Pancreas (tissue), 10 donors: ENCODE results near the gene LRRC49. TPM values are rescaled to one million over a fixed set of nuclear protein-coding genes. Genes with fewer than 3 reads are reported as not detected.
"Not testable (repeated sequence)": the region's sequence is repeated elsewhere in the genome, so short reads cannot be mapped to it uniquely, and the experiment has no call there.

Experiments
- ATAC-seq, 4 donors: fragments of 200-7000 bp; cut with Tn5 transposase; one replicate each; pipeline versions ENCODE4 v1.8.0 to v1.9.1; 2020; ENCODE audit warnings: mild to moderate bottlenecking in 4 of 4, moderate library complexity in 4 of 4
- DNase-seq, 6 donors: peaks; one replicate each; pipeline ENCODE4 v3.0.0-alpha.2; 2020
- FAIRE-seq: peaks from 2 replicates; lab custom pipeline; 2012; peaks lifted over from hg19 to GRCh38; lab: Jason Lieb, UNC
- H3K27ac ChIP-seq, 4 donors: fragments of 200-600 bp; sonication (generic); 1 replicate in 3 of 4; 2 replicates in 1 of 4; pipeline versions ENCODE4 v1.5.0 to v1.8.0; 2020
- H3K27me3 ChIP-seq, 4 donors: fragments of 200-600 bp; one replicate each; pipeline ENCODE4 v1.8.0; 2021
- H3K36me3 ChIP-seq, 3 donors: fragments of 200-600 bp; sonication (generic) in 1 of 3; one replicate each; pipeline versions ENCODE4 v1.5.0 to v1.8.0; 2020 to 2021
- H3K4me1 ChIP-seq, 3 donors: fragments of 200-600 bp; one replicate each; pipeline ENCODE4 v1.8.0; 2021
- H3K4me3 ChIP-seq, 4 donors: fragments of 200-600 bp; sonication (generic) in 2 of 4; one replicate each; pipeline versions ENCODE4 v1.5.0 to v1.8.0; 2020 to 2021
- H3K9me3 ChIP-seq, 4 donors: fragments of 200-600 bp; one replicate each; pipeline ENCODE4 v1.8.0; 2021
- CTCF ChIP-seq, 4 donors: fragments of 200-600 bp; sonication (generic) in 3 of 4; IDR thresholded peaks; one replicate each; pipeline versions ENCODE4 v1.5.0 to v1.8.0; 2021; ENCODE audit warnings: antibody characterized with exemption in 4 of 4
- WGBS, 2 donors: extraction: QIAGEN DNeasy Blood & Tissue Kit; methylation state at CpG; one replicate each; pipeline ENCODE4 v1.1.7; 2013; 5-methylcytosine and 5-hydroxymethylcytosine counted together
- intact Hi-C, 3 donors: fragments of 100-400 bp; cut with DNase I; formaldehyde crosslinking; loops; one replicate each; pipeline versions ENCODE4 v1.11.1 to v1.14.2; 2022
- polyA plus RNA-seq, 2 donors: library from polyadenylated mRNA; stranded (reverse); fragments of 200-250 nt; gene quantifications; one replicate each; pipeline ENCODE4 v1.2.3, GENCODE V29; 2013
- total RNA-seq, 6 donors: library from RNA; stranded (reverse); fragmentation: NEBNext Ultra II Directional in 4 of 6; extraction: Animal tissue kit (Norgen Biotek cat#: 25700) in 4 of 6; gene quantifications; one replicate each; pipeline versions ENCODE4 v1.2.1 to v1.2.4, GENCODE V29; 2021 to 2023
- donor health status: healthy with polysubstance abuse.
- donor health status: DM: no; HTN: no; CAD: no; lungs with moderate emphysema.
- donor health status: DM: no; HTN: no; CAD: no.
- donor health status: control.
- donor health status: control.
- donor health status: Bipolar disorder and iron deficiency.
- donor health status: DM: yes; HTN: yes; CAD: no.
- donor health status: DM: no; HTN: no; CAD: no.
- donor health status: DM: no; HTN: no; CAD: no.
- donor health status: DM: yes; HTN: yes; CAD: no.

Gene LRRC49
- total and polyA plus RNA-seq, 8 donors: 1.7 to 6.4 (median 4.0) TPM

GRCh38 chr15:70923311-70924080 lies 30.9 kb downstream of the LRRC49 start:
- intact Hi-C loops: no loop called here
- H3K36me3 ChIP-seq: no peaks in the 10 kb centered on the region
- ATAC-seq: no peak
- FAIRE-seq: peak; percentile 26
- no peaks in the 10 kb centered on the region for H3K27me3 ChIP-seq
- DNase-seq: no peak
- H3K4me1 ChIP-seq: no peaks in the 10 kb centered on the region
- H3K4me3 ChIP-seq: no peak overlapping the region
- no peak overlapping the region for H3K27ac ChIP-seq
- 65 to 88% methylated on average over 2 of the region's 2 CpGs for WGBS, 2 donors
- TF ChIP-seq CTCF (IDR thresholded peaks at IDR 0.05): no peak
- no peaks in the 10 kb centered on the region for H3K9me3 ChIP-seq

- DNase-seq, H3K27me3 ChIP-seq, intact Hi-C loops, H3K4me1 ChIP-seq, H3K36me3 ChIP-seq, H3K4me3 ChIP-seq, H3K27ac ChIP-seq, H3K9me3 ChIP-seq, ATAC-seq, FAIRE-seq: not testable (repeated sequence)
- WGBS, 2 donors: 74 to 78% methylated on average over 1 of the region's 1 CpG
These were observed 34.3 kb downstream of the LRRC49 start for GRCh38 chr15:70926914-70927313.

DNA sequence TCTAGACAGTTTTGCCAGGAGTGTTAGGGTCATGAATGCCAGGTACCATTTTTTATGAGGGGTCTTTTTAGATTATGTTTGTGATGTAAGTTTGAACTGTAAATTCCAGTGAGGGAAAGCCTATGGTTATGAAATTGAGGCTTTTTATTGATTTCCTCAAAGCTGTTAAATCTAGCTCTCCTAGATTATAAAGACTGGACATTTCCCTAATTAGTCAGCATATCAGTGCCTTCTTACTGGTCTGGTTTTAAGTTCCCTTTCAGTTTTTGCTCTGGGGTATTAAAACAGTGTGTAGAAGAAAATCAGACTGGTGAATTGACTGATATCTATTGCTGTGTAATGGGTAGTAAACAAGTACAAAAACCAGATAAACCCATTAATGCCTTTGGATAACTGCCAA lies 39.2 kb downstream of the LRRC49 start:
- no peak for FAIRE-seq
- Histone ChIP-seq H3K9me3 (no peaks in the 10 kb centered on the region), H3K4me1 (no peaks in the 10 kb centered on the region), H3K27me3 (no peaks in the 10 kb centered on the region), H3K36me3 (no peaks in the 10 kb centered on the region), H3K4me3 (no peak overlapping the region), H3K27ac (no peak overlapping the region)
- no peak for DNase-seq
- no peak for TF ChIP-seq CTCF (IDR thresholded peaks at IDR 0.05)
- no peak for ATAC-seq
- intact Hi-C loops: no loop called here

DNA sequence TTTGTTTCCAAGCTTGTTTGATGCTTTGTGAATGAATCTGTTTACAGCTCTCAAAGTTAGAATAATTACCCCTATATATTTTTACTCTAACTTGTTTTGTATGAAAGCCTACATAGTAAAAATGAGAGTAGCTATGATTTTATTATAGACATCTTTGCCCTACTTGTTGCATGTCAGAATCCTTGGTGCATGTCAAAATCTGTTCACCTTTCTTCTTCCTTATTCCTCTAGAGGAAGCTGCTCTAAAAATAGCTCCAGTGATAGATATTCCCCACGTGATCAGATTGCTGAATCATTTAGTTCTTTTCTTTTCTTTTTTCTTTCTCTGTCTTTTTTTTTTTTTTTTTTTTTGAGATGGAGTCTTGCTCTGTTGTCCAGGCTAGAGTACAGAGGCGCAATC lies 39.8 kb downstream of the LRRC49 start:
- no peaks in the 10 kb centered on the region for H3K9me3 ChIP-seq
- intact Hi-C loops: no loop called here
- WGBS, 2 donors: 67 to 78% methylated on average over 2 of the region's 2 CpGs

DNA sequence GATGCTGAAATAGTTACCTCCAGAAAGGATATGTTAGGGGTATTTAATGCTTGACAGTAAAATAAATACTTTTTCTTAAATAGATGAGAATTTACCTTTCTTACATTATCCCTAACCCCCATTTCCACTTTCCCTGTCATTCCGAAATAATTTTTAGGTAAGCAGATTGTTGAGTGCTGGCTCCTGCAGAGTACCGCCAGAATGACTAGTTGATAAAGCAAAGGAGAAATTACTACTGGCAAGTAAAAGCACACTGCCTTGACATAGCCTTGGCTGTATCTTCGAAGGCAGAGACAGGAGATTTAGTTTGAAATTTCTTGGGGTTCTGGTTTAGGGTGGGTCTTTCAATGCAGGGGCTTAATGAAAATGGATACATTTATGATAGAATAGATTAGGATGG lies 40.8 kb downstream of the LRRC49 start:
- H3K36me3 ChIP-seq: no peaks in the 10 kb centered on the region
- no peaks in the 10 kb centered on the region for H3K4me1 ChIP-seq
- intact Hi-C loops: no loop called here
- no peaks in the 10 kb centered on the region for H3K9me3 ChIP-seq
- FAIRE-seq (no peak), ATAC-seq (no peak), DNase-seq (no peak)
- H3K27ac ChIP-seq: no peak overlapping the region
- WGBS, 2 donors: 54 to 58% methylated on average over 3 of the region's 3 CpGs
- no peak for TF ChIP-seq CTCF (IDR thresholded peaks at IDR 0.05)
- no peak overlapping the region for H3K4me3 ChIP-seq
- no peaks in the 10 kb centered on the region for H3K27me3 ChIP-seq

More for the DNA sequence above, 39.8 kb downstream of the LRRC49 start:
- no peak for ATAC-seq
- no peak for DNase-seq
- no peaks in the 10 kb centered on the region for H3K36me3 ChIP-seq
- H3K27me3 ChIP-seq: no peaks in the 10 kb centered on the region
- no peak overlapping the region for H3K27ac ChIP-seq
- no peak for FAIRE-seq
- TF ChIP-seq CTCF (IDR thresholded peaks at IDR 0.05): no peak
- no peaks in the 10 kb centered on the region for H3K4me1 ChIP-seq
- H3K4me3 ChIP-seq: no peak overlapping the region
